SK-N-DZ (cell line): ENCODE measurements around the gene KMT2B.

ENCODE experiments used
- DNase-seq: peaks from one replicate; pipeline ENCODE4 v3.0.0-alpha.2; 2015; ENCODE audit warnings: low spot score

Gene KMT2B

GRCh38 chr19:35777086-35777841 lies 59.5 kb downstream of the KMT2B start:
- no peak for DNase-seq

DNA sequence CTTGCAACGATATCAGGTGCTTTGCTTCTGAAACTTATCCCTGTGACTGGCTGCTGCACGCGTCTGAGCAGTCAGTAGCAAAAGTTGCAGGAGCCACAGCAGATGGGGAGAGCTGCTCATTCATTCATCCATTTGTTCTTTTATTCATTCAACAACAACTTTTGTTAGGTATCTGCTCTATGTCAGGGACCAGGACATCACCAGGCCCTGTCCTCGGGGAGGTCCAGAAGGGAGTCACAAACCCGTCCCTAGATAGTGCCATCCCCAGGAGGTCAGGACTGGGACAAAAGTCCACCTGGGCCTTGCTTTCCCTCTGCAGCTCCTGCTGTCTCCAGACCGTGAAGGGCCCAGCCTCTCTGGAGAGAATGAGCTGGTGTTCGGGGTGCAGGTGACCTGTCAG lies 60.2 kb downstream of the KMT2B start:
- DNase-seq: no peak

DNA sequence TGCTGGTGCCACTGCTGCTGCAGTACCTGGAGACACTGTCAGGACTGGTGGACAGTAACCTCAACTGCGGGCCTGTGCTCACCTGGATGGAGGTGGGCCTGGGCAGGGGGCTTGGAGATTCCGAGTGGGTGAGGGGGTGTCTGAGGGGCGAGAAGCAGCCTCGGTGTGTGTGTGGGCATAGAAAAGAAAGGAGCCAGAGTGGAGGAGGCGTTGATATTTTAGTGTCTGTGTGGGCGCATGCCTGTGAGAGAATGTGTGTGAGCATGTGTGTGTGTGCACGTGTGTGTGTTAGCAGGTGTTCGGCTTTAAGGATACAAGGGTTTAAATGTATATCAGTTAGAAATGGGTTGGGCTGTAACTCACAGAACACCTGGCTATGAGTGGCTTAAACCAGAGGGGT lies 61.2 kb downstream of the KMT2B start:
- no peak for DNase-seq

- no peak for DNase-seq
These were observed 62.3 kb downstream of the KMT2B start for GRCh38 chr19:35780058-35780457.

DNA sequence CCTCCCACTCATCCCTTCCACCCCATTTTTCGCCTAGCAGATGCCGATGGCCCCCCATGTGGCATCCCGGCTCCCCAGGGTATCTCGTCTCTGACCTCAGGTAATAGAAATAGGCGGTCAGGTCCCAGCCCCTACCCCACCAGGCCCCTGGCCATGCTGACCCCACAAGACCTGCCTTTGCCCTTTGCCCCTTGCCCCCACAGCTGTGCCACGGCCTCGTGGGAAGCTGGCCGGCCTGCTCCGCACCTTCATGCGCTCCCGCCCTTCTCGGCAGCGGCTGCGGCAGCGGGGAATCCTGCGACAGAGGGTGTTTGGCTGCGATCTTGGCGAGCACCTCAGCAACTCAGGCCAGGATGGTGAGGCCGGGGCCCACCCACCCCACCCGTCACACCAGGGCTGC lies 62.9 kb downstream of the KMT2B start:
- DNase-seq: no peak

- DNase-seq: no peak
These were observed 63.8 kb downstream of the KMT2B start for GRCh38 chr19:35781650-35782049.

- no peak for DNase-seq
These were observed 64.8 kb downstream of the KMT2B start for GRCh38 chr19:35782589-35782988.

DNA sequence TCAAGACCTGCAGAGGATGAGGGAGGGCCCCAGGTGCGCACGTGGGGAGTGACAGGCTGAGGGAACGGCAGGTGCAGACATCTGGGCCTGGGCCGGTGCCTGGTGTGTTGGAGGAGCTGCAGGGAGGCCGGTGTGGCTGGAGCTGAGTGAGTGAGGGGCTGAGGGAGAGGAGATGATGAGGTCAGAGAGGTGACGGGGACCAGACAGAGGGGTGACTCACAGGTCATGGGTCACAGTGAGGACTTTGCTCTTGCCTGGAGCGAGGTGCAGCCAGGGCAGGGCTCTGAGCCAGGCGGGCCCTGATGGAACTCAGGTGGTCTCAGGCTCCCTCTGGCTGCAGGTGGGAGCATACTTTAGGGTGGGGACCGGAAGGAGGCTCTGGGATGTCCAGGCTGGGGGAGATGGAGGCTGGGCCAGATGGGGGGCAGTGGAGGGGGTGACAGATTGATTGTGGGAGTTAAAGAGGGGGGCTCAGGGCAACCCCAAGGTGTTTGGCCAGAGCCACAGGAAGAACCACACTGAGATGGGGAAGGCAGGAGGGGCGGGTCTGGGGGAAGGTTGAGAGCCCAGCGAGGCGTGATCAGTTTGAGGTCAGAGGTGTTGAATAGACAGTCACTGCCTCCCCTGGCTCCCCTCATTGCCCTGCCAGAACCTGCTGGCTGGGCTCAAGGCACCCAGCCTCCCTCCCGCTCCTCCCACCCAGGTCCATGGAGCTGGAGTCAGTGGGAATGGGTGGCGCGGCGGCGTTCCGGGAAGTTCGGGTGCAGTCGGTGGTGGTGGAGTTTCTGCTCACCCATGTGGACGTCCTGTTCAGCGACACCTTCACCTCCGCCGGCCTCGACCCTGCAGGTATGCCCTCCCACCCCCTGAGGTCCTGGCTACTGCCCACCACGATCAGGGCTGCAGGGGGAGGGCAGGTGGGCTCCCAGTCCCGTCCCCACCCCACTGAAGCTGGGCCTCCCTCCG lies 65.9 kb downstream of the KMT2B start:
- no peak for DNase-seq

GRCh38 chr19:35784503-35785338 lies 66.9 kb downstream of the KMT2B start:
- DNase-seq: no peak

GRCh38 chr19:35785339-35785627 lies 67.5 kb downstream of the KMT2B start:
- DNase-seq: no peak

GRCh38 chr19:35786299-35787160 lies 68.7 kb downstream of the KMT2B start:
- DNase-seq: no peak

DNA sequence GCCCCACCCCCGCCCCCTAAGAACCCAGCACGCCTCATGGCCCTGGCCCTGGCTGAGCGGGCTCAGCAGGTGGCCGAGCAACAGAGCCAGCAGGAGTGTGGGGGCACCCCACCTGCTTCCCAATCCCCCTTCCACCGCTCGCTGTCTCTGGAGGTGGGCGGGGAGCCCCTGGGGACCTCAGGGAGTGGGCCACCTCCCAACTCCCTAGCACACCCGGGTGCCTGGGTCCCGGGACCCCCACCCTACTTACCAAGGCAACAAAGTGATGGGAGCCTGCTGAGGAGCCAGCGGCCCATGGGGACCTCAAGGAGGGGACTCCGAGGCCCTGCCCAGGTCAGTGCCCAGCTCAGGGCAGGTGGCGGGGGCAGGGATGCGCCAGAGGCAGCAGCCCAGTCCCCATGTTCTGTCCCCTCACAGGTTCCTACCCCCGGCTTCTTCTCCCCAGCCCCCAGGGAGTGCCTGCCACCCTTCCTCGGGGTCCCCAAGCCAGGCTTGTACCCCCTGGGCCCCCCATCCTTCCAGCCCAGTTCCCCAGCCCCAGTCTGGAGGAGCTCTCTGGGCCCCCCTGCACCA lies 69.5 kb downstream of the KMT2B start:
- DNase-seq: no peak
